Endothelial cell of umbilical vein (primary cell): ENCODE results near the gene LAMB4. TPM values are rescaled to one million over a fixed set of nuclear protein-coding genes. Genes with fewer than 3 reads are reported as not detected.

Experiments
- BruUV-seq: library from RNA; stranded (reverse); fragments of 400-500 nt; replicated peaks from 2 replicates; lab custom pipeline; 2021; lab: Mats Ljungman, UMichigan
- CTCF ChIA-PET: fragments of 300-600, 350-600 bp; sonication (Branson Sonifier 250); formaldehyde crosslinking; loops from one replicate; lab custom pipeline; 2021; ENCODE audit warnings: antibody characterized with exemption, inconsistent platforms; lab: Charles Lee
- POLR2A ChIA-PET: fragments of 300-600, 350-600 bp; sonication (Branson Sonifier 250); formaldehyde crosslinking; loops from one replicate; lab custom pipeline; 2021; ENCODE audit warnings: antibody characterized with exemption, inconsistent platforms; lab: Charles Lee
- DNase-seq: peaks from one replicate; pipeline ENCODE4 v3.0.0-alpha.2; 2011; ENCODE audit warnings: low read depth, low spot score
- FAIRE-seq: peaks from 2 replicates; lab custom pipeline; 2011; peaks lifted over from hg19 to GRCh38; lab: Jason Lieb, UNC
- H2AFZ ChIP-seq: 2 replicates; pipeline ENCODE4 v1.6.0; 2012; ENCODE audit warnings: low read depth, low read length, control low read depth, inconsistent platforms
- H3K27ac ChIP-seq: 2 replicates; pipeline ENCODE4 v1.5.1; 2011; ENCODE audit warnings: low read depth, mild to moderate bottlenecking, control low read depth, low read length, moderate library complexity; ENCODE audit not compliant: insufficient read depth
- H3K27me3 ChIP-seq, 2 experiments: 2 replicates each; pipeline versions ENCODE4 v1.6.0 to v1.6.1; 2011; ENCODE audit warnings: low read length in 2 of 2, mixed read lengths in 1 of 2; ENCODE audit not compliant: control insufficient read depth in 2 of 2, insufficient read depth in 2 of 2
- H3K36me3 ChIP-seq, 2 experiments: 2 replicates in 1 of 2; 3 replicates in 1 of 2; pipeline ENCODE4 v1.5.1; 2011; ENCODE audit warnings: low read length in 2 of 2, mild to moderate bottlenecking in 1 of 2, moderate library complexity in 1 of 2; ENCODE audit not compliant: control insufficient read depth in 2 of 2, insufficient read depth in 2 of 2; ENCODE audit errors: extremely low read depth in 1 of 2
- H3K4me1 ChIP-seq: 3 replicates; pipeline ENCODE4 v1.5.1; 2011; ENCODE audit warnings: mild to moderate bottlenecking, low read length; ENCODE audit not compliant: control insufficient read depth, insufficient read depth; ENCODE audit errors: extremely low read depth
- H3K4me2 ChIP-seq: 2 replicates; pipeline ENCODE4 v1.6.1; 2011; ENCODE audit warnings: low read length, control low read depth, mixed read lengths; ENCODE audit not compliant: insufficient read depth
- H3K4me3 ChIP-seq, 3 experiments: fragments of 200-600 bp in 1 of 3; sonication (generic), shearing (Covaris generic) in 1 of 3; replicated peaks in 1 of 3; 2 replicates each; pipeline ENCODE4 v1.5.1; 2011 to 2016; ENCODE audit warnings: control low read depth in 3 of 3, low read length in 3 of 3, mild to moderate bottlenecking in 2 of 3, inconsistent platforms in 1 of 3, low read depth in 1 of 3, moderate library complexity in 1 of 3; ENCODE audit not compliant: insufficient read depth in 1 of 3
- H3K79me2 ChIP-seq: 2 replicates; pipeline ENCODE4 v1.6.0; 2012; ENCODE audit warnings: low read length, inconsistent platforms; ENCODE audit not compliant: control insufficient read depth, insufficient read depth
- H3K9ac ChIP-seq: replicated peaks from 2 replicates; pipeline ENCODE3; 2011; ENCODE audit warnings: low read length, control low read depth; ENCODE audit not compliant: insufficient read depth; ENCODE audit errors: extremely low read depth
- H3K9me1 ChIP-seq: replicated peaks from 3 replicates; pipeline ENCODE4 v1.6.0; 2011; ENCODE audit warnings: mild to moderate bottlenecking, low read length; ENCODE audit not compliant: control insufficient read depth, insufficient read depth; ENCODE audit errors: extremely low read depth
- H3K9me3 ChIP-seq: replicated peaks from 2 replicates; pipeline ENCODE4 v1.5.1; 2012; ENCODE audit warnings: low read length, inconsistent platforms; ENCODE audit not compliant: control insufficient read depth, insufficient read depth
- H4K20me1 ChIP-seq: replicated peaks from 2 replicates; pipeline ENCODE3; 2011; ENCODE audit warnings: mild to moderate bottlenecking, low read length; ENCODE audit not compliant: control insufficient read depth, insufficient read depth; ENCODE audit errors: extremely low read depth
- CTCF ChIP-seq, 2 donors: IDR thresholded peaks; 1 replicate in 1 of 2; 2 replicates in 1 of 2; pipeline ENCODE4 v1.5.1; 2011; ENCODE audit warnings: low read length in 2 of 2, mild to moderate bottlenecking in 2 of 2, moderate library complexity in 2 of 2, control low read depth in 1 of 2, inconsistent platforms in 1 of 2, low read depth in 1 of 2; ENCODE audit not compliant: insufficient read depth in 1 of 2; ENCODE audit errors: extremely low read depth in 1 of 2
- EZH2 ChIP-seq: IDR thresholded peaks from 2 replicates; pipeline ENCODE4 v1.6.1; 2012; ENCODE audit warnings: borderline replicate concordance, low read depth, mild to moderate bottlenecking, moderate library complexity, low read length, inconsistent platforms; ENCODE audit not compliant: severe bottlenecking
- FOS ChIP-seq: IDR thresholded peaks from 2 replicates; pipeline ENCODE4 v1.6.1; 2011; ENCODE audit warnings: mild to moderate bottlenecking, low read length, moderate library complexity, borderline replicate concordance; ENCODE audit not compliant: insufficient read depth
- GATA2 ChIP-seq: IDR thresholded peaks from 2 replicates; pipeline ENCODE4 v1.7.0; 2011; ENCODE audit warnings: low read depth, mild to moderate bottlenecking, moderate library complexity, mixed read lengths, low read length; ENCODE audit not compliant: insufficient read length, insufficient read depth
- JUN ChIP-seq: IDR thresholded peaks from 2 replicates; pipeline ENCODE4 v1.6.1; 2011; ENCODE audit warnings: borderline replicate concordance, low read depth; ENCODE audit not compliant: insufficient read length, insufficient read depth
- MAX ChIP-seq: IDR thresholded peaks from 2 replicates; pipeline ENCODE4 v1.6.1; 2011; ENCODE audit not compliant: insufficient read depth, insufficient read length
- MYC ChIP-seq: IDR thresholded peaks from one replicate; pipeline ENCODE4 v1.6.1; 2011; ENCODE audit warnings: mild to moderate bottlenecking, low read depth, low read length
- POLR2A ChIP-seq: IDR thresholded peaks from 2 replicates; pipeline ENCODE4 v1.6.1; 2012; ENCODE audit warnings: low read depth, mild to moderate bottlenecking, control low read depth, low read length
- POLR2AphosphoS5 ChIP-seq: IDR thresholded peaks from 2 replicates; pipeline ENCODE4 v1.6.1; 2012; ENCODE audit warnings: low read depth, mild to moderate bottlenecking, control low read depth, low read length, moderate library complexity; ENCODE audit not compliant: insufficient read depth
- dilution Hi-C: fragments of 300-500 bp; cut with MboI; formaldehyde crosslinking; loops from one replicate; pipeline ENCODE4 v1.15.0; 2019; ENCODE audit warnings: low sequenced_read_pairs; ENCODE audit not compliant: extremely low pct_ligation_motif_present
- intact Hi-C: fragments of 100-400 bp; cut with micrococcal nuclease; formaldehyde crosslinking; loops from one replicate; pipeline ENCODE4 v1.10.0; 2022
- polyA plus RNA-seq, 4 experiments: library from polyadenylated mRNA; depleted of rRNA in 3 of 4; stranded (reverse) in 3 of 4; unstranded in 1 of 4; fragments of >200 nt; gene quantifications; 2 replicates each; pipeline versions ENCODE4 v1.2.1 to v1.2.3, GENCODE V29; 2011 to 2012; ENCODE audit warnings: missing spikeins in 1 of 4
- total RNA-seq: library from RNA; stranded (reverse); gene quantifications from 2 replicates; pipeline ENCODE4 v1.2.3, GENCODE V29; 2021

The LAMB4 gene
- total and polyA plus RNA-seq, 2 donors (not counting 3 experiments of a cell fraction or from before 2014, with no cell fraction given), result 0.15 to 0.20 TPM

- ChIA-PET CTCF (interaction anchor here (1.2 to 1.4 kb wide), 2 partner anchors 10 to 169 kb away, joined by 3 to 5 read pairs; no protein-coding TSS in a partner anchor), POLR2A (no interaction called here)
- DNase-seq (no peak), FAIRE-seq (no peak)
- intact Hi-C loops (no loop called here), dilution Hi-C loops (no loop called here)
- TF ChIP-seq JUN, result no peak
- no peak for TF ChIP-seq MAX
- TF ChIP-seq FOS, result no peak
- TF ChIP-seq POLR2A, result no peak
- TF ChIP-seq EZH2, result no peak
- no peak for TF ChIP-seq CTCF (IDR thresholded peaks at IDR 0.05; ENCODE audit: extremely low read depth in 1 of 2, insufficient read depth in 1 of 2, low read depth in 1 of 2, low read length in 2 of 2)
- no peak for TF ChIP-seq MYC
- no peak for TF ChIP-seq POLR2AphosphoS5
- no peak for TF ChIP-seq GATA2
- no peaks in the 10 kb centered on the region for H3K9me3 ChIP-seq
- H4K20me1 ChIP-seq, result peaks cover 9% of the 10 kb centered on the region
- no TSS peak for BruUV-seq
- H3K27ac ChIP-seq, result no peak overlapping the region
- H3K9me1 ChIP-seq, result no peaks in the 10 kb centered on the region
- H3K4me2 ChIP-seq, result no peak overlapping the region
- peaks cover 35% of the 10 kb centered on the region for H3K4me1 ChIP-seq
- peaks cover 62 to 70% of the 10 kb centered on the region in 2 experiments for H3K36me3 ChIP-seq
- H3K4me3 ChIP-seq, result no peak overlapping the region
- no peaks in the 10 kb centered on the region for H3K27me3 ChIP-seq
- H3K9ac ChIP-seq, result no peak overlapping the region
- peaks cover 81% of the 10 kb centered on the region for H3K79me2 ChIP-seq
- H2AFZ ChIP-seq, result no peak overlapping the region
Observed at GRCh38 chr7:107977048-107977447, 153.1 kb downstream of the LAMB4 start.
